WTC11 (cell line): ENCODE data around the gene CKM. TPM values are rescaled to one million over a fixed set of nuclear protein-coding genes. Genes with fewer than 3 reads are reported as not detected.

Source experiments
- ATAC-seq: fragments of 200-7000 bp; cut with Tn5 transposase; 2 replicates; pipeline ENCODE4 v1.10.0; 2021; ENCODE audit warnings: mild to moderate bottlenecking, moderate library complexity
- CTCF ChIA-PET: fragments of 300-600 bp; sonication (Branson Sonifier 250); formaldehyde crosslinking; loops from one replicate; lab custom pipeline; 2021; ENCODE audit warnings: antibody characterized with exemption; lab: Charles Lee
- POLR2A ChIA-PET: fragments of 350-600 bp; sonication (Branson Sonifier 250); formaldehyde crosslinking; loops from one replicate; lab custom pipeline; 2021; ENCODE audit warnings: antibody characterized with exemption; lab: Charles Lee
- DNase-seq: peaks from one replicate; pipeline ENCODE4 v3.0.0; 2021; ENCODE audit warnings: low spot score
- H3K27ac Mint-ChIP-seq: 2 replicates; pipeline ENCODE4 v1.8.0; 2021; ENCODE audit warnings: mixed read lengths
- H3K27me3 Mint-ChIP-seq: 2 replicates; pipeline ENCODE4 v1.8.0; 2021; ENCODE audit warnings: low read depth, mild to moderate bottlenecking, moderate library complexity, mixed read lengths
- H3K36me3 Mint-ChIP-seq: 2 replicates; pipeline ENCODE4 v1.8.0; 2021; ENCODE audit warnings: mixed read lengths
- H3K4me1 Mint-ChIP-seq: 2 replicates; pipeline ENCODE4 v1.8.0; 2022; ENCODE audit warnings: mixed read lengths
- H3K4me3 Mint-ChIP-seq: 2 replicates; pipeline ENCODE4 v1.8.0; 2021; ENCODE audit warnings: mild to moderate bottlenecking, moderate library complexity, mixed read lengths
- H3K9me3 Mint-ChIP-seq: 2 replicates; pipeline ENCODE4 v1.8.0; 2021; ENCODE audit warnings: mixed read lengths
- ELF4 ChIP-seq: sonication (generic); formaldehyde crosslinking; IDR thresholded peaks from 2 replicates; pipeline ENCODE4 v1.8.1; 2022; ENCODE audit warnings: low read depth, mild to moderate bottlenecking, moderate library complexity, missing genetic modification reagents
- EMX1 ChIP-seq: fragments of 250-450 bp; sonication (Bioruptor Pico); IDR thresholded peaks from 2 replicates; pipeline ENCODE4 v1.8.0; 2021; ENCODE audit warnings: mild to moderate bottlenecking
- FOXJ3 ChIP-seq: sonication (generic); formaldehyde crosslinking; IDR thresholded peaks from 2 replicates; pipeline ENCODE4 v1.9.0; 2021; ENCODE audit warnings: missing genetic modification reagents, mild to moderate bottlenecking, borderline replicate concordance
- FOXP1 ChIP-seq: sonication (generic); formaldehyde crosslinking; IDR thresholded peaks from 2 replicates; pipeline ENCODE4 v1.8.0; 2022; ENCODE audit warnings: missing genetic modification reagents, mild to moderate bottlenecking, moderate library complexity, borderline replicate concordance
- IRF2 ChIP-seq: sonication (generic); formaldehyde crosslinking; IDR thresholded peaks from 2 replicates; pipeline ENCODE4 v1.8.0; 2022; ENCODE audit warnings: low read depth, missing genetic modification reagents, borderline replicate concordance
- JAZF1 ChIP-seq: fragments of 250-450 bp; sonication (Bioruptor Pico); IDR thresholded peaks from 2 replicates; pipeline ENCODE4 v1.9.0; 2021; ENCODE audit warnings: moderate library complexity, mild to moderate bottlenecking, inconsistent platforms
- KAT7 ChIP-seq: sonication (generic); formaldehyde crosslinking; IDR thresholded peaks from 2 replicates; pipeline ENCODE4 v1.8.1; 2023; ENCODE audit warnings: missing genetic modification reagents, mild to moderate bottlenecking, borderline replicate concordance
- MXD4 ChIP-seq: fragments of 250-450 bp; sonication (Bioruptor Pico); IDR thresholded peaks from 2 replicates; pipeline ENCODE4 v1.8.0; 2021; ENCODE audit warnings: mild to moderate bottlenecking, moderate library complexity, borderline replicate concordance
- NR3C1 ChIP-seq: sonication (generic); formaldehyde crosslinking; conservative IDR thresholded peaks from 2 replicates; pipeline ENCODE4 v1.8.1; 2023; ENCODE audit warnings: low read depth, mild to moderate bottlenecking, missing genetic modification reagents
- PRRX2 ChIP-seq: fragments of 250-450 bp; sonication (Bioruptor Pico); IDR thresholded peaks from 2 replicates; pipeline ENCODE4 v1.8.0; 2021; ENCODE audit warnings: mild to moderate bottlenecking
- SMAD3 ChIP-seq: sonication (generic); formaldehyde crosslinking; IDR thresholded peaks from 2 replicates; pipeline ENCODE4 v1.8.0; 2022; ENCODE audit warnings: missing genetic modification reagents, mild to moderate bottlenecking, borderline replicate concordance
- TCF7 ChIP-seq: sonication (generic); formaldehyde crosslinking; IDR thresholded peaks from 2 replicates; pipeline ENCODE4 v1.8.0; 2022; ENCODE audit warnings: mild to moderate bottlenecking, low read depth, missing genetic modification reagents, moderate library complexity
- TEAD1 ChIP-seq: sonication (generic); formaldehyde crosslinking; IDR thresholded peaks from 2 replicates; pipeline ENCODE4 v1.8.0; 2022; ENCODE audit warnings: mild to moderate bottlenecking, missing genetic modification reagents
- ZNF121 ChIP-seq: sonication (generic); formaldehyde crosslinking; IDR thresholded peaks from 2 replicates; pipeline ENCODE4 v1.8.0; 2023; ENCODE audit warnings: missing genetic modification reagents
- ZNF263 ChIP-seq: sonication (generic); formaldehyde crosslinking; IDR thresholded peaks from 2 replicates; pipeline ENCODE4 v1.8.1; 2022; ENCODE audit warnings: low read depth, mild to moderate bottlenecking, moderate library complexity, missing genetic modification reagents
- ZNF396 ChIP-seq: fragments of 250-450 bp; sonication (Bioruptor Pico); IDR thresholded peaks from 2 replicates; pipeline ENCODE4 v1.8.0; 2021; ENCODE audit warnings: mild to moderate bottlenecking, moderate library complexity, borderline replicate concordance
- ZNF416 ChIP-seq: fragments of 250-450 bp; sonication (Bioruptor Pico); IDR thresholded peaks from 2 replicates; pipeline ENCODE4 v1.9.0; 2021; ENCODE audit warnings: mild to moderate bottlenecking, inconsistent platforms
- ZNF671 ChIP-seq: fragments of 250-450 bp; sonication (Bioruptor Pico); IDR thresholded peaks from 2 replicates; pipeline ENCODE4 v1.8.0; 2021; ENCODE audit warnings: mild to moderate bottlenecking
- total RNA-seq: library from RNA; stranded (reverse); gene quantifications from 3 replicates; pipeline ENCODE4 v1.2.3, GENCODE V29; 2021
- TF ChIP-seq, protein P1 (sequence below): fragments of 250-450 bp; sonication (Bioruptor Pico); IDR thresholded peaks from 2 replicates; pipeline ENCODE4 v1.9.0; 2021; ENCODE audit warnings: mild to moderate bottlenecking
- TF ChIP-seq, protein P2 (sequence below): sonication (generic); formaldehyde crosslinking; IDR thresholded peaks from 2 replicates; pipeline ENCODE4 v1.8.0; 2022; ENCODE audit warnings: mild to moderate bottlenecking, missing genetic modification reagents
- TF ChIP-seq, protein P3 (sequence below): sonication (generic); formaldehyde crosslinking; IDR thresholded peaks from 2 replicates; pipeline ENCODE4 v1.8.0; 2022; ENCODE audit warnings: mild to moderate bottlenecking, missing genetic modification reagents
- TF ChIP-seq, protein P4 (sequence below): sonication (generic); formaldehyde crosslinking; IDR thresholded peaks from 2 replicates; pipeline ENCODE4 v1.8.0; 2022; ENCODE audit warnings: mild to moderate bottlenecking, missing genetic modification reagents
- TF ChIP-seq, protein P5 (sequence below): fragments of 250-450 bp; sonication (Bioruptor Pico); IDR thresholded peaks from 2 replicates; pipeline ENCODE4 v1.9.0; 2021; ENCODE audit warnings: mild to moderate bottlenecking
- TF ChIP-seq, protein P6 (sequence below): fragments of 250-450 bp; sonication (Bioruptor Pico); IDR thresholded peaks from 2 replicates; pipeline ENCODE4 v1.8.0; 2021; ENCODE audit warnings: mild to moderate bottlenecking
- TF ChIP-seq, protein P7 (sequence below): sonication (generic); formaldehyde crosslinking; IDR thresholded peaks from 2 replicates; pipeline ENCODE4 v1.8.1; 2022; ENCODE audit warnings: low read depth, mild to moderate bottlenecking, moderate library complexity, missing genetic modification reagents, borderline replicate concordance

Gene CKM
- total RNA-seq, 1 experiment from 2014 or later = not detected

DNA sequence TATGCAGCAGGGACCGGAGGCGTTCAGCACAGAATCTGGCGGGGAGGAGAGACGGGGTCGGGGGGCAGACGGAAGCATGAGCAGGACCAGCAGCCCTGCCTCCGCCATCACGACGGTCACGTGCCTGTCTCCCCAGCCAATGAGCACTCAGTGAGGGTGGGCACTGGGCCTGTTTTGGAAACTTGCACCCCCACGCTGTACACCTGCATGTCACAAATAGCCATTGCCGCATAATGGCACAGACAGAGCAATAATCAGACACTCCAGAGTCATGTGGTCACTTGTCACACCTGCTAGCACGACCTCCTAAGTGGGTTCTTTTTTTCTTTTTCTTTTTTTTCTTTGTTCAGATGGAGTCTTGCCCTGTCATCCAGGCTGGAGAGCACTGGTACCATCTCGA lies 38.9 kb upstream of the CKM start (continued):
- TF ChIP-seq, protein P1, sequence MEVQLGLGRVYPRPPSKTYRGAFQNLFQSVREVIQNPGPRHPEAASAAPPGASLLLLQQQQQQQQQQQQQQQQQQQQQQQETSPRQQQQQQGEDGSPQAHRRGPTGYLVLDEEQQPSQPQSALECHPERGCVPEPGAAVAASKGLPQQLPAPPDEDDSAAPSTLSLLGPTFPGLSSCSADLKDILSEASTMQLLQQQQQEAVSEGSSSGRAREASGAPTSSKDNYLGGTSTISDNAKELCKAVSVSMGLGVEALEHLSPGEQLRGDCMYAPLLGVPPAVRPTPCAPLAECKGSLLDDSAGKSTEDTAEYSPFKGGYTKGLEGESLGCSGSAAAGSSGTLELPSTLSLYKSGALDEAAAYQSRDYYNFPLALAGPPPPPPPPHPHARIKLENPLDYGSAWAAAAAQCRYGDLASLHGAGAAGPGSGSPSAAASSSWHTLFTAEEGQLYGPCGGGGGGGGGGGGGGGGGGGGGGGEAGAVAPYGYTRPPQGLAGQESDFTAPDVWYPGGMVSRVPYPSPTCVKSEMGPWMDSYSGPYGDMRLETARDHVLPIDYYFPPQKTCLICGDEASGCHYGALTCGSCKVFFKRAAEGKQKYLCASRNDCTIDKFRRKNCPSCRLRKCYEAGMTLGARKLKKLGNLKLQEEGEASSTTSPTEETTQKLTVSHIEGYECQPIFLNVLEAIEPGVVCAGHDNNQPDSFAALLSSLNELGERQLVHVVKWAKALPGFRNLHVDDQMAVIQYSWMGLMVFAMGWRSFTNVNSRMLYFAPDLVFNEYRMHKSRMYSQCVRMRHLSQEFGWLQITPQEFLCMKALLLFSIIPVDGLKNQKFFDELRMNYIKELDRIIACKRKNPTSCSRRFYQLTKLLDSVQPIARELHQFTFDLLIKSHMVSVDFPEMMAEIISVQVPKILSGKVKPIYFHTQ (CRISPR knock-in tag) = no peak
- TF ChIP-seq FOXP1 (CRISPR knock-in tag) (no peak), JAZF1 (CRISPR knock-in tag) (no peak), ZNF416 (CRISPR knock-in tag) (no peak), ELF4 (CRISPR knock-in tag) (no peak)
- TF ChIP-seq, protein P2, sequence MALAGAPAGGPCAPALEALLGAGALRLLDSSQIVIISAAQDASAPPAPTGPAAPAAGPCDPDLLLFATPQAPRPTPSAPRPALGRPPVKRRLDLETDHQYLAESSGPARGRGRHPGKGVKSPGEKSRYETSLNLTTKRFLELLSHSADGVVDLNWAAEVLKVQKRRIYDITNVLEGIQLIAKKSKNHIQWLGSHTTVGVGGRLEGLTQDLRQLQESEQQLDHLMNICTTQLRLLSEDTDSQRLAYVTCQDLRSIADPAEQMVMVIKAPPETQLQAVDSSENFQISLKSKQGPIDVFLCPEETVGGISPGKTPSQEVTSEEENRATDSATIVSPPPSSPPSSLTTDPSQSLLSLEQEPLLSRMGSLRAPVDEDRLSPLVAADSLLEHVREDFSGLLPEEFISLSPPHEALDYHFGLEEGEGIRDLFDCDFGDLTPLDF (CRISPR knock-in tag) = no peak
- TF ChIP-seq, protein P3, sequence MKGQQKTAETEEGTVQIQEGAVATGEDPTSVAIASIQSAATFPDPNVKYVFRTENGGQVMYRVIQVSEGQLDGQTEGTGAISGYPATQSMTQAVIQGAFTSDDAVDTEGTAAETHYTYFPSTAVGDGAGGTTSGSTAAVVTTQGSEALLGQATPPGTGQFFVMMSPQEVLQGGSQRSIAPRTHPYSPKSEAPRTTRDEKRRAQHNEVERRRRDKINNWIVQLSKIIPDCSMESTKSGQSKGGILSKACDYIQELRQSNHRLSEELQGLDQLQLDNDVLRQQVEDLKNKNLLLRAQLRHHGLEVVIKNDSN (CRISPR knock-in tag) = no peak
- TF ChIP-seq, all 79 proteins: peak for 0

DNA sequence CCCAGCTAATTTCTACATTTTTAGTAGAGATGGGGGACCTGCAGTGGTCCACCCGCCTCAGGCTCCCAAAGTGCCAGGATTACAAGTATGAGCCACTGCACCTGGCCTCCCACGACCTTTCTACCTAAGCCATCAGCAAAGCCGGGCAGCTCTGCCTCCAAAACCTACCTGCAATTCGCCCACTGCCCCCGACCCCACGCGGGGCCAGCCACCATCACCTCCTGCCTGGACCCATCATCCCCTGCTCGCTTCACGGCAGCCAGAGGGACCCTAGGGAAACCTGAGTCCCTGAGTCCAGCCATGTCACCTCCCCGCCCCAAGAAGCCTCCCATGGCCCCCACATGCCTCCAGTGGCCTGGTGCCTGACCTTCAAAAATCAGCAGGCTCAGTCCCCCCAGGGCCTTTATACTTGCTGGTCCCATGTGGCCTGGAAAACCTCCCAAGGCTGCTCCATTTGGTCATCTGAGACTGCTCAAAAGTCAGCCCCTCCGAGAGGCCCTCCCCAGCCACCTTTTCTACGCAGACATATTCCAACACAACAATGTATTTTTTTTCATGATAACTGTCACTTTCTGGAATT lies 35.6 kb upstream of the CKM start:
- TF ChIP-seq TCF7 (CRISPR knock-in tag) (no peak), TEAD1 (CRISPR knock-in tag) (no peak), PRRX2 (CRISPR knock-in tag) (no peak), ZNF263 (CRISPR knock-in tag) (no peak), KAT7 (CRISPR knock-in tag) (no peak), ZNF396 (CRISPR knock-in tag) (no peak), SMAD3 (CRISPR knock-in tag) (no peak), NR3C1 (CRISPR knock-in tag) (no peak), ZNF671 (CRISPR knock-in tag) (no peak), MXD4 (CRISPR knock-in tag) (no peak), EMX1 (CRISPR knock-in tag) (no peak), ZNF121 (CRISPR knock-in tag) (no peak), IRF2 (CRISPR knock-in tag) (no peak), FOXJ3 (CRISPR knock-in tag) (no peak), FOXP1 (CRISPR knock-in tag) (no peak)
- TF ChIP-seq, protein P4, sequence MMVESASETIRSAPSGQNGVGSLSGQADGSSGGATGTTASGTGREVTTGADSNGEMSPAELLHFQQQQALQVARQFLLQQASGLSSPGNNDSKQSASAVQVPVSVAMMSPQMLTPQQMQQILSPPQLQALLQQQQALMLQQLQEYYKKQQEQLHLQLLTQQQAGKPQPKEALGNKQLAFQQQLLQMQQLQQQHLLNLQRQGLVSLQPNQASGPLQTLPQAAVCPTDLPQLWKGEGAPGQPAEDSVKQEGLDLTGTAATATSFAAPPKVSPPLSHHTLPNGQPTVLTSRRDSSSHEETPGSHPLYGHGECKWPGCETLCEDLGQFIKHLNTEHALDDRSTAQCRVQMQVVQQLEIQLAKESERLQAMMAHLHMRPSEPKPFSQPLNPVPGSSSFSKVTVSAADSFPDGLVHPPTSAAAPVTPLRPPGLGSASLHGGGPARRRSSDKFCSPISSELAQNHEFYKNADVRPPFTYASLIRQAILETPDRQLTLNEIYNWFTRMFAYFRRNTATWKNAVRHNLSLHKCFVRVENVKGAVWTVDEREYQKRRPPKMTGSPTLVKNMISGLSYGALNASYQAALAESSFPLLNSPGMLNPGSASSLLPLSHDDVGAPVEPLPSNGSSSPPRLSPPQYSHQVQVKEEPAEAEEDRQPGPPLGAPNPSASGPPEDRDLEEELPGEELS (CRISPR knock-in tag) = no peak
- TF ChIP-seq, protein P5, sequence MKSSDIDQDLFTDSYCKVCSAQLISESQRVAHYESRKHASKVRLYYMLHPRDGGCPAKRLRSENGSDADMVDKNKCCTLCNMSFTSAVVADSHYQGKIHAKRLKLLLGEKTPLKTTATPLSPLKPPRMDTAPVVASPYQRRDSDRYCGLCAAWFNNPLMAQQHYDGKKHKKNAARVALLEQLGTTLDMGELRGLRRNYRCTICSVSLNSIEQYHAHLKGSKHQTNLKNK = no peak
- TF ChIP-seq, protein P6, sequence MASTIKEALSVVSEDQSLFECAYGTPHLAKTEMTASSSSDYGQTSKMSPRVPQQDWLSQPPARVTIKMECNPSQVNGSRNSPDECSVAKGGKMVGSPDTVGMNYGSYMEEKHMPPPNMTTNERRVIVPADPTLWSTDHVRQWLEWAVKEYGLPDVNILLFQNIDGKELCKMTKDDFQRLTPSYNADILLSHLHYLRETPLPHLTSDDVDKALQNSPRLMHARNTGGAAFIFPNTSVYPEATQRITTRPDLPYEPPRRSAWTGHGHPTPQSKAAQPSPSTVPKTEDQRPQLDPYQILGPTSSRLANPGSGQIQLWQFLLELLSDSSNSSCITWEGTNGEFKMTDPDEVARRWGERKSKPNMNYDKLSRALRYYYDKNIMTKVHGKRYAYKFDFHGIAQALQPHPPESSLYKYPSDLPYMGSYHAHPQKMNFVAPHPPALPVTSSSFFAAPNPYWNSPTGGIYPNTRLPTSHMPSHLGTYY (CRISPR knock-in tag) = no peak
- TF ChIP-seq, protein P7, sequence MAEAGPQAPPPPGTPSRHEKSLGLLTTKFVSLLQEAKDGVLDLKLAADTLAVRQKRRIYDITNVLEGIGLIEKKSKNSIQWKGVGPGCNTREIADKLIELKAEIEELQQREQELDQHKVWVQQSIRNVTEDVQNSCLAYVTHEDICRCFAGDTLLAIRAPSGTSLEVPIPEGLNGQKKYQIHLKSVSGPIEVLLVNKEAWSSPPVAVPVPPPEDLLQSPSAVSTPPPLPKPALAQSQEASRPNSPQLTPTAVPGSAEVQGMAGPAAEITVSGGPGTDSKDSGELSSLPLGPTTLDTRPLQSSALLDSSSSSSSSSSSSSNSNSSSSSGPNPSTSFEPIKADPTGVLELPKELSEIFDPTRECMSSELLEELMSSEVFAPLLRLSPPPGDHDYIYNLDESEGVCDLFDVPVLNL = no peak
- DNase-seq (no peak), ATAC-seq (no peak)
- no peaks in the 10 kb centered on the region for H3K9me3 Mint-ChIP-seq
- H3K36me3 Mint-ChIP-seq = peaks cover 74% of the 10 kb centered on the region
- POLR2A ChIA-PET = no interaction called here
- H3K4me3 Mint-ChIP-seq = no peak overlapping the region
- H3K27ac Mint-ChIP-seq = no peak overlapping the region
- H3K4me1 Mint-ChIP-seq = no peaks in the 10 kb centered on the region
- H3K27me3 Mint-ChIP-seq = no peaks in the 10 kb centered on the region
- CTCF ChIA-PET = no interaction called here
